ENCODE data around the gene CORO6. TPM values are rescaled to one million over a fixed set of nuclear protein-coding genes. Genes with fewer than 3 reads are reported as not detected.

The CORO6 gene
- total RNA-seq, 1 donor from 2014 or later, result 2.0 TPM

- intact Hi-C loops (cut with micrococcal nuclease), result no loop called here
Measured at GRCh38 chr17:29592850-29593551, 29.7 kb downstream of the CORO6 start, which contains the start of gene ANKRD13B. Gene ANKRD13B, plus strand, starts transcription at chr17:29593132. Its CDS starts 490 bp downstream, at chr17:29593622.

GRCh38 chr17:29591737-29592608 lies 30.7 kb downstream of the CORO6 start:
- intact Hi-C loops (cut with micrococcal nuclease), result loop anchor here (1.0 kb wide), 1 partner anchor 24 kb away; the partner anchor contains the start of gene TP53I13

GRCh38 chr17:29591146-29591736 lies 31.5 kb downstream of the CORO6 start:
- intact Hi-C loops (cut with micrococcal nuclease), result loop anchor here (1.0 kb wide), 1 partner anchor 23 kb away; the partner anchor contains the start of gene TP53I13

- intact Hi-C loops (cut with micrococcal nuclease), result loop anchor here (1.0 kb wide), 1 partner anchor 22 kb away; the partner anchor contains the start of gene TP53I13
Measured at GRCh38 chr17:29590411-29591145, 32.1 kb downstream of the CORO6 start.

GRCh38 chr17:29589524-29590410 lies 32.9 kb downstream of the CORO6 start, which contains the start of gene GIT1:
Gene GIT1, minus strand, starts transcription at chr17:29589648. Its CDS starts 270 bp downstream, at chr17:29589378.
- intact Hi-C loops (cut with micrococcal nuclease), result loop anchor here (1.0 to 10.0 kb wide), 2 partner anchors 26 to 345 kb away; partner anchors contain the start of gene SSH2

- intact Hi-C loops (cut with micrococcal nuclease), result loop anchor here (1.0 to 10.0 kb wide), 2 partner anchors 27 to 346 kb away; partner anchors contain the start of gene SSH2
Measured at GRCh38 chr17:29588562-29589411, 33.9 kb downstream of the CORO6 start.

- intact Hi-C loops (cut with micrococcal nuclease), result loop anchor here (10.0 kb wide), 1 partner anchor 347 kb away; the partner anchor contains the start of gene SSH2
Measured at GRCh38 chr17:29588017-29588561, 34.6 kb downstream of the CORO6 start.

- intact Hi-C loops (cut with micrococcal nuclease), result loop anchor here (10.0 kb wide), 1 partner anchor 347 kb away; the partner anchor contains the start of gene SSH2
Measured at GRCh38 chr17:29587591-29587990, 35.1 kb downstream of the CORO6 start.

- intact Hi-C loops (cut with micrococcal nuclease), result loop anchor here (10.0 kb wide), 1 partner anchor 348 kb away; the partner anchor contains the start of gene SSH2
Measured at GRCh38 chr17:29586676-29587469, 35.8 kb downstream of the CORO6 start.

GRCh38 chr17:29585080-29585751 lies 37.5 kb downstream of the CORO6 start:
- intact Hi-C loops (cut with micrococcal nuclease), result loop anchor here (10.0 kb wide), 1 partner anchor 350 kb away; the partner anchor contains the start of gene SSH2

- intact Hi-C loops (cut with micrococcal nuclease), result loop anchor here (5.0 to 10.0 kb wide), 2 partner anchors 193 to 350 kb away; partner anchors contain the start of gene SSH2
Measured at GRCh38 chr17:29584452-29585079, 38.1 kb downstream of the CORO6 start.

- intact Hi-C loops (cut with micrococcal nuclease), result loop anchor here (5.0 to 10.0 kb wide), 2 partner anchors 194 to 351 kb away; partner anchors contain the start of gene SSH2
Measured at GRCh38 chr17:29583324-29584248, 39.1 kb downstream of the CORO6 start.

GRCh38 chr17:29582772-29583171 lies 39.9 kb downstream of the CORO6 start:
- intact Hi-C loops (cut with micrococcal nuclease), result loop anchor here (5.0 to 10.0 kb wide), 2 partner anchors 195 to 352 kb away; partner anchors contain the start of gene SSH2

- intact Hi-C loops (cut with micrococcal nuclease), result loop anchor here (5.0 to 10.0 kb wide), 2 partner anchors 195 to 352 kb away; partner anchors contain the start of gene SSH2
Measured at GRCh38 chr17:29582254-29582765, 40.4 kb downstream of the CORO6 start.

All from T-helper 2 cell treated with Interferon-gamma antibody and Interleukin-4, amounts not matched to agents 100 ng/mL and 5 ng/mL, for 36 hours (primary cell).